ENCODE results near the gene ZNF808. TPM values are rescaled to one million over a fixed set of nuclear protein-coding genes. Genes with fewer than 3 reads are reported as not detected.

ZNF808 gene
- 10 to 100 TPM; 15.8 to 23.6 TPM for total RNA-seq

DNA sequence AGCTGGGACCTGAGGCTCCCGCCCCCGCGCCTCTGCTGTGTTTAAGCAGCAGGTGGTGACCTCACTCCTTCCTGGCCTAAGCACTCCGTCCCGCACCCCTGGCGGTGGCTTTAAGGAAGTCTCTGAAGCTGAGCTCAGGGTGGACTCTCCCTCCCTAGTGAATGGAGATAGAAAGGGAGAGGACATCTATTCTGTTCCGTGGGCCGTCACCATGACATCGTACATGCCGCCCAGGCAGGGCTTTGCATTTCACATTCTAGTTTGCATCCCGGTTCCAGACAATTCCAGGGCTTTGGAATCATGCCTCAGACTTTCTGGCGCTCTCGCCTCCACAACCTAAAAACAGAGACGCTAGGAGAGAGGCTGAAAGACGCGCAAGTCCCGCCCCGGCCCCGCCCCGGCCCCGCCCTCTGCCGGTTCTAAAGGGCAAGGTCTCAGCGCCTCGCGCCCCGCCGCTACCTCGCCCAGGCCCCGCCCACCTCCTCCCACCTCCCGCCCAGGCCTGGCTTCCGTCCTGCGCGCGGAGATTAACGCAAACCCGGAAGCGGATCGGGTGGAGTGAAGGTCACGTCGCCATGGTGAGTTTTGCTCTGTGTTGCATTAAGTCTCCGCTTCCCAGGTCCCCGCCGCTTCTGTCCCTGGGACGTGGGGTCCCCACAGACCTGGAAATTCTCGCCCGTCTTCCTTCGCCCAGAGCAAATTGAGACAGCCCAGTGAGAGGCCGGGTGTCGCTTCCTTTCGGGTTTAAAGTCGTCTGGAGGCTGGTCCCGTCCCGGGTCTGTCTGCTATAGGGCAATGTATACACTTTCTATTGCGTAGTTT lies at the start of gene ZNF808:
Gene ZNF808 (plus strand): TSS at position 535 of the 822 bp plus-strand sequence. CDS start 15,617 bp downstream, outside the sequence.

GRCh38 chr19:52570000-52570861 lies 42.8 kb downstream of the ZNF808 start, which contains the start of gene ZNF701:
Gene ZNF701, plus strand, starts transcription at chr19:52570287. Its CDS starts 3,861 bp downstream, at chr19:52574148.

Small RNA genes within 50 kb of the gene (small RNA-seq; reads per million reads assigned to genes)
- gene RPL39P34, result 0 reads per million in 2 donors

Other genes with a start within 250 kb of the ZNF808 start
- 1 to 10 TPM; 6.3 to 9.6 TPM for gene ZNF480, start 230.5 kb upstream of the ZNF808 start, total RNA-seq
- 1 to 10 TPM; 2.0 to 3.8 TPM for gene ZNF610, start 191.4 kb upstream of the ZNF808 start, total RNA-seq
- gene ZNF880, start 157.7 kb upstream of the ZNF808 start, total RNA-seq, result 10 to 100 TPM; 14.8 to 18.6 TPM
- gene ZNF528, start 129.8 kb upstream of the ZNF808 start, total RNA-seq, result 10 to 100 TPM in 1 of 2 donors, 1 to 10 TPM in 1; 10.0 to 18.6 TPM
- under 1 TPM in 1 of 2 donors, not detected in 1; under 0.01 TPM for gene ZNF534, start 98.5 kb upstream of the ZNF808 start, total RNA-seq
- gene ZNF578, start 74.1 kb upstream of the ZNF808 start, total RNA-seq, result under 1 TPM; 0.69 to 1.00 TPM
- gene ZNF701, start 42.6 kb downstream of the ZNF808 start, total RNA-seq, result 10 to 100 TPM; 12.0 to 12.3 TPM
- 10 to 100 TPM; 27.6 to 34.1 TPM for gene ZNF83, start 110.7 kb downstream of the ZNF808 start, total RNA-seq
- gene ZNF611, start 207.4 kb downstream of the ZNF808 start, total RNA-seq, result 1 to 10 TPM; 6.9 to 8.7 TPM